Activated CD8-positive, alpha-beta T cell treated with anti-CD3 and anti-CD28 coated beads, Interleukin-2, amount 10 ng/mL, durations not matched to agents 7 days and 5 days (primary cell): ENCODE data around the gene PDCD11. TPM values are rescaled to one million over a fixed set of nuclear protein-coding genes. Genes with fewer than 3 reads are reported as not detected.

Source experiments
- ATAC-seq: fragments of 150-1000 bp; cut with Tn5 transposase; one replicate; pipeline ENCODE4 v1.10.0; 2021; ENCODE audit warnings: moderate library complexity
- CTCF ChIA-PET: fragments of 350-600 bp; sonication (Branson Sonifier 250); formaldehyde crosslinking; loops from one replicate; lab custom pipeline; 2021; ENCODE audit warnings: antibody characterized with exemption; lab: Charles Lee
- POLR2A ChIA-PET: fragments of 350-600 bp; sonication (Branson Sonifier 250); formaldehyde crosslinking; loops from one replicate; lab custom pipeline; 2021; ENCODE audit warnings: antibody characterized with exemption; lab: Charles Lee
- DNase-seq: peaks from one replicate; pipeline ENCODE4 v3.0.0-alpha.2; 2020
- H3K27ac Mint-ChIP-seq: one replicate; pipeline ENCODE4 v1.8.0; 2021; ENCODE audit warnings: mild to moderate bottlenecking, mixed read lengths
- H3K27me3 Mint-ChIP-seq: one replicate; pipeline ENCODE4 v1.8.0; 2021; ENCODE audit warnings: low read depth, mixed read lengths
- H3K36me3 Mint-ChIP-seq: one replicate; pipeline ENCODE4 v1.8.0; 2021; ENCODE audit warnings: low read depth, mixed read lengths
- H3K4me1 Mint-ChIP-seq: one replicate; pipeline ENCODE4 v1.8.0; 2021; ENCODE audit warnings: low read depth, mixed read lengths
- H3K4me3 Mint-ChIP-seq: one replicate; pipeline ENCODE4 v1.8.0; 2021; ENCODE audit warnings: mild to moderate bottlenecking, mixed read lengths
- H3K9me3 Mint-ChIP-seq: one replicate; pipeline ENCODE4 v1.8.0; 2022; ENCODE audit warnings: mixed read lengths; ENCODE audit not compliant: insufficient read depth
- microRNA-seq: library from miRNA; unstranded; fragments of <30 nt; microRNA quantifications from one replicate; pipeline ENCODE4 v1.2.0, GENCODE V29; 2022
- total RNA-seq, 2 experiments: library from RNA; stranded (reverse); gene quantifications; one replicate each; pipeline ENCODE4 v1.2.3, GENCODE V29; 2021

Gene PDCD11
- total RNA-seq, 2 experiments from 2014 or later = 57.1 to 57.4 TPM

DNA sequence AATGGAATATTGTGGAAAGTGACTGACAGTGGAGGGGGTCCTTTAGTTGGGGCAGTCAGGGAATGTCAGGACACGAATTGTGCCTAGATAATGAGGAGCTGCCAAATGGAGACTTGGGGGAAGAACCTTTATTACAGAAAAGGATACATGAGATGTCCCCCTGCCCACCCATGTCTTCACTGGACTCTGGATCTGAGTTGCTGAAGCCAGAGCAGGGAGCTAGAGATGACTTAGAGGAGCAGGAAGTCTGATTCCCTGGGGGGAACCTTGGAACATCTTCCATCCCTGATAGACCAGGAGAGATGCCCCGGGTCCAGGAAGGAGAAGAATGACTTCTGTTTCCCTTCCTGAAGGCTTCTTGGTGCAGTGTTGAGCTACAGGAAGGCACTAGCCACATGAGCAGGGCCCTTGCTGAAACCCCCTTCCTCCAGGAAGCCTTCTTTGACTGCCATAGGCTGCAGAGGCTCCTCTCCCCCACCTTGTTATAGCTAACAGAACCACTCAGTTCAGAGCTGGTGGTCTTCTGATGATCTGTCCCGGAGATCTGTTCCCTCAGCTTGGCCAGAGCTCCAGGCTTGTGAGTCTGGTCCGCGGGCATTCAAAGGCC lies 96.3 kb downstream of the PDCD11 start:
- no peak for DNase-seq
- POLR2A ChIA-PET = interaction anchor here (1.0 kb wide), 1 partner anchor 11 kb away, joined by 3 read pairs; no protein-coding TSS in a partner anchor
- Mint-ChIP-seq H3K9me3 (no peaks in the 10 kb centered on the region), H3K27ac (no peak overlapping the region), H3K4me3 (peak overlapping the region; percentile 74), H3K4me1 (peaks cover 29% of the 10 kb centered on the region), H3K36me3 (no peaks in the 10 kb centered on the region), H3K27me3 (peaks cover 54% of the 10 kb centered on the region)
- ATAC-seq = no peak
- CTCF ChIA-PET = interaction anchor here (0.7 to 2.9 kb wide), 5 partner anchors 10 to 1299 kb away, joined by 3 to 11 read pairs (median 5); partner anchors contain the start of gene CNNM2

DNA sequence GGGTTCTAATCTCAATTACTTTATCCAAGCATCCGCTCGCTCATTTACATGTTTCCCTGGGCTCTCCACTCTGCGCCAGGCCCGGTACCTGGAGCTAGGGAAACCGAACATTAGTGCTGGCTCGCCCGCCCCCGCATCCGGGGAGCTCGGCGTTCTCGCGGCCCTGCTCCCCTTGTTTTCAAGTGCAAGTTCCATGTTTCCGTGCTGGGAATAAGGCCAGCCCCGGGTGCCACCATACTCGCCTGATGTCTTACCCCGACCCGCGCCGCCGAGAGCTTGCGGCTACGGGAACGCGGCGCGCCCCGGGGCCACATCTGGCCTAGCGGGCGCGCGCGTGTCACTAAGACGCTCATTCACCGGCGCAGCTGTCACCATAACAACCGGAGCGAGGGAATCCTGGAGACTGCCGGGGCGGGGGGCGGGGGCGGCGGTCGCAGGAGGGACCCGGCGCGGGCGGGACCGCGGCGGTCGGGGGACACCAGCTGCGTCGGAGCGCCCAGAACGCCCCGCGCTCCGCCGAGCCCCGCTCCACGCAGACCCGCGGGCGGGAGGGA lies 97.0 kb downstream of the PDCD11 start, which contains the start of gene NEURL1:
TSS of gene NEURL1 (plus strand) at position 344 of the 554 bp plus-strand sequence. CDS start 683 bp downstream, outside the sequence.
- H3K4me3 Mint-ChIP-seq = peak within 1 kb of the TSS; percentile 74
- no peaks in the 10 kb centered on the region for H3K36me3 Mint-ChIP-seq
- DNase-seq (peak; percentile 41), ATAC-seq (peak; percentile 41)
- no peaks in the 10 kb centered on the region for H3K9me3 Mint-ChIP-seq
- peak within 1 kb of the TSS; percentile 24 for H3K27ac Mint-ChIP-seq
- H3K4me1 Mint-ChIP-seq = peaks cover 29% of the 10 kb centered on the region
- peaks cover 55% of the 10 kb centered on the region for H3K27me3 Mint-ChIP-seq
- ChIA-PET CTCF (interaction anchor here (0.9 to 2.9 kb wide), 4 partner anchors 10 to 576 kb away, joined by 4 to 11 read pairs (median 6); partner anchors contain the start of gene CNNM2), POLR2A (interaction anchor here (1.2 kb wide), 1 partner anchor 10 kb away, joined by 3 read pairs; no protein-coding TSS in a partner anchor)

DNA sequence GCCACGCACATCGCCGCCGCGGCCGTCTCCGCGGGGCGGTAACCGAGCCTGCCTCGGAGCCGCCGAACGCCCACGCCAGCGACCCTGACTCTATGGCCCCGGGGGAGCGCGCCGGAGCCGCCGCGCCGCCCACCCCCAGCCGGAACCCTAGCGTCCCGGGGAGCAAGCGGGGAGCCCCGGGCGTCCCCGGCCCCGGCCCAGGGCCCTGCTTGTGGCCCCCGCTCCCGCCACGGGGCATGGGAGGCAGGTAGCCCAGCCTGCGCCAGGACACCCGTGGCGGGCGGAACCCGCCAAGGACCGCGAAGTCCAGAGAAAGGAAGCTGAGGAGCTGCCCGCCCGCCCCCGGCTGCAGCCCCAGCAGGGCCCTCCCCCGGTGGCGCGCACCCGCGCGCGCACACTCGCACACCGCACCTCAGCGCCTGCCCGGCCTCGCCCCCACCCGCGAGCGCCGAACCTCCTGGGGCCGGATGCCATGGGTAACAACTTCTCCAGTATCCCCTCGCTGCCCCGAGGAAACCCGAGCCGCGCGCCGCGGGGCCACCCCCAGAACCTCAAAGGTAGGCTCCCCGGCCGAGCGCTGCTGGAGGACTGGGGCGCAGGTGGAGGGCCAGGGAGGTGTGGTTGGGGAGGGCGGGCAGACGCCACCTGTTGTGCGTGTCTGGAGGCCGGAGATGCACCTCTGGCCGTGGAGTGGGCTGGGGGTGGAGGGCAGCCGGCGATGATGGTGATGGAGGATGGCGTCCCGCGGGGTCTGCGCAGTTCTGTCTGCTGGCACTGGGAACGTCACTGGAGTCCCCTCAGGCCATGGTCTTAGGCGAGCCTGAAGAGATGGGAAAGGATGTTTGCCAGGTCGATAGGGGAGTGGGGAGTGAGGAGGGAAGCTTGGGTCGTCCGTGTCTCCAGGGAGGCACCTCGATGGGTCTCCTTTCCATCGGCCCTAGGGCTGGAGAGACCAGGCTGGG lies 97.8 kb downstream of the PDCD11 start:
- DNase-seq = peak; percentile 63
- Mint-ChIP-seq H3K4me3 (peak overlapping the region; percentile 62), H3K27me3 (peaks cover 58% of the 10 kb centered on the region), H3K9me3 (no peaks in the 10 kb centered on the region), H3K36me3 (no peaks in the 10 kb centered on the region), H3K27ac (no peak overlapping the region), H3K4me1 (peaks cover 29% of the 10 kb centered on the region)
- peak; percentile 58 for ATAC-seq
- ChIA-PET CTCF (interaction anchor here (0.9 to 2.9 kb wide), 5 partner anchors 9 to 577 kb away, joined by 4 to 11 read pairs (median 5); partner anchors contain the start of gene CNNM2), POLR2A (interaction anchor here (1.2 kb wide), 1 partner anchor 9 kb away, joined by 3 read pairs; no protein-coding TSS in a partner anchor)

DNA sequence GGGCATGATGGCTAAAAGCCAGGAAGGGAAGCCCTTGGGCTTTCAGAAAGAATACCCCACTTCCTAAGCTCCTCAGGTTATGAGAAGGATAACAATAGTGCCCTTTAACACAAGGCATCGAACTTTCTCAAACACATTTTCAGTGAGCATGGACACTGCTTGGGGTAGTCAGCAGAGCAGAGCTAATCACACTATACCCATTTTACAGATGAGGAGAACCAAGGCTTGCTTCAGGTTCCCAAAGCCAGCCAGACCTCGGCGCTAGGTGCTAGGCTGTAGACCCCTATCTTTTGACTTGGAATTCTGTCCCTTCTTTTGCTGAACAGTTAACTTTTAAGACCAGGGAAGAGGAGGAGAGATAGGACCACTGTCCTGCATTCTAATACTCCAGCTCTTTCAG lies 98.9 kb downstream of the PDCD11 start:
- no peak overlapping the region for H3K27ac Mint-ChIP-seq
- ChIA-PET POLR2A (no interaction called here), CTCF (interaction anchor here (1.0 to 2.6 kb wide), 3 partner anchors 10 to 190 kb away, joined by 3 to 9 read pairs (median 4); no protein-coding TSS in a partner anchor)
- DNase-seq = no peak
- H3K36me3 Mint-ChIP-seq = no peaks in the 10 kb centered on the region
- peaks cover 24% of the 10 kb centered on the region for H3K4me1 Mint-ChIP-seq
- peak overlapping the region; percentile 62 for H3K4me3 Mint-ChIP-seq
- peaks cover 61% of the 10 kb centered on the region for H3K27me3 Mint-ChIP-seq
- no peak for ATAC-seq
- H3K9me3 Mint-ChIP-seq = no peaks in the 10 kb centered on the region

Small RNA genes lying within 50 kb of the gene (microRNA-seq; reads per million reads assigned to microRNA genes)
- 8,278 reads per million, percentile 94 among the genes with 10 or more reads in this experiment for gene MIR1307

Other genes with a start within 250 kb of the PDCD11 start
- 10 to 100 TPM; 60.8 to 62.0 TPM for gene NT5C2, start 203.4 kb upstream of the PDCD11 start, total RNA-seq
- gene RPEL1, start 150.7 kb upstream of the PDCD11 start, total RNA-seq = under 1 TPM in 1 of 2 experiments, not detected in 1; 0.16 TPM
- under 1 TPM in 1 of 2 experiments, not detected in 1; 0.08 TPM for gene INA, start 119.5 kb upstream of the PDCD11 start, total RNA-seq
- 10 to 100 TPM; 14.9 to 17.2 TPM for gene PCGF6, start 45.5 kb upstream of the PDCD11 start, total RNA-seq
- 10 to 100 TPM; 14.5 to 14.8 TPM for gene TAF5, start 28.6 kb upstream of the PDCD11 start, total RNA-seq
- 100 to 1,000 TPM; 360 to 363 TPM for gene ATP5MK, start 151 bp upstream of the PDCD11 start, total RNA-seq
- gene CALHM2, start 55.7 kb downstream of the PDCD11 start, total RNA-seq = 100 to 1,000 TPM; 131 to 135 TPM
- gene CALHM1, start 62.3 kb downstream of the PDCD11 start, total RNA-seq = 1 to 10 TPM; 1.8 TPM
- gene CALHM3, start 82.6 kb downstream of the PDCD11 start, total RNA-seq = under 1 TPM; 0.45 to 0.63 TPM
- gene NEURL1, start 97.1 kb downstream of the PDCD11 start, total RNA-seq = 1 to 10 TPM; 1.1 TPM